Calu3 (cell line): ENCODE data around the gene VRK3. TPM values are rescaled to one million over a fixed set of nuclear protein-coding genes. Genes with fewer than 3 reads are reported as not detected.
A peak's percentile ranks its signal among the peaks of the same experiment; 100 is the strongest.

ENCODE experiments used
- BruUV-seq: library from RNA; stranded (reverse); fragments of 400-500 nt; replicated peaks from 2 replicates; lab custom pipeline; 2021; lab: Mats Ljungman, UMichigan
- CTCF ChIA-PET: fragments of 300-600 bp; sonication (Branson Sonifier 250); formaldehyde crosslinking; loops from one replicate; lab custom pipeline; 2022; ENCODE audit warnings: antibody characterized with exemption; lab: Charles Lee
- DNase-seq: peaks from one replicate; pipeline ENCODE4 v3.0.0; 2022
- H3K27ac Mint-ChIP-seq: one replicate; pipeline ENCODE4 v1.8.0; 2022; ENCODE audit warnings: mixed read lengths; ENCODE audit not compliant: unreplicated experiment
- H3K27me3 Mint-ChIP-seq: one replicate; pipeline ENCODE4 v1.8.0; 2022; ENCODE audit warnings: mixed read lengths; ENCODE audit not compliant: unreplicated experiment
- H3K36me3 Mint-ChIP-seq: one replicate; pipeline ENCODE4 v1.8.0; 2022; ENCODE audit warnings: mild to moderate bottlenecking, moderate library complexity, mixed read lengths; ENCODE audit not compliant: insufficient read depth, unreplicated experiment
- H3K4me1 Mint-ChIP-seq: one replicate; pipeline ENCODE4 v1.8.0; 2022; ENCODE audit warnings: mild to moderate bottlenecking, low read depth, mixed read lengths; ENCODE audit not compliant: unreplicated experiment
- H3K4me3 Mint-ChIP-seq: one replicate; pipeline ENCODE4 v1.8.0; 2022; ENCODE audit warnings: mild to moderate bottlenecking, low read depth, moderate library complexity, mixed read lengths; ENCODE audit not compliant: unreplicated experiment
- H3K9me3 Mint-ChIP-seq: one replicate; pipeline ENCODE4 v1.8.0; 2022; ENCODE audit warnings: low read depth, mixed read lengths; ENCODE audit not compliant: unreplicated experiment
- CTCF ChIP-seq: fragments of 200-600 bp; IDR thresholded peaks from one replicate; pipeline ENCODE4 v1.8.0; 2022; ENCODE audit warnings: antibody characterized with exemption; ENCODE audit not compliant: unreplicated experiment
- intact Hi-C: fragments of 100-400 bp; cut with micrococcal nuclease; formaldehyde crosslinking; loops from one replicate; pipeline ENCODE4 v1.10.0; 2022; ENCODE audit not compliant: unreplicated experiment
- total RNA-seq: library from RNA; stranded (reverse); gene quantifications from 2 replicates; pipeline ENCODE4 v1.2.3, GENCODE V29; 2022

Gene VRK3
- total RNA-seq, 1 experiment from 2014 or later = 74.5 TPM

- Mint-ChIP-seq H3K27me3 (peaks cover 4% of the 10 kb centered on the region), H3K4me1 (peaks cover 36% of the 10 kb centered on the region), H3K9me3 (peaks cover 2% of the 10 kb centered on the region), H3K27ac (peak overlapping the region; percentile 87), H3K4me3 (peak overlapping the region; percentile 83), H3K36me3 (peaks cover 60% of the 10 kb centered on the region)
- no peak for TF ChIP-seq CTCF
- no TSS peak for BruUV-seq
- CTCF ChIA-PET = interaction anchor here (1.0 to 3.0 kb wide), 2 partner anchors 61 to 73 kb away, joined by 3 to 10 read pairs; no protein-coding TSS in a partner anchor
- intact Hi-C loops = no loop called here
- no peak for DNase-seq
These were observed 94.6 kb downstream of the VRK3 start for GRCh38 chr19:49930483-49931011.

GRCh38 chr19:49929611-49930482, 95.3 kb downstream of the VRK3 start:
- CTCF ChIA-PET = interaction anchor here (0.5 to 3.0 kb wide), 10 partner anchors 10 to 255 kb away, joined by 3 to 10 read pairs (median 3); no protein-coding TSS in a partner anchor
- H3K4me3 Mint-ChIP-seq = peak overlapping the region; percentile 83
- H3K36me3 Mint-ChIP-seq = peaks cover 67% of the 10 kb centered on the region
- peak overlapping the region; percentile 87 for H3K27ac Mint-ChIP-seq
- no TSS peak for BruUV-seq
- H3K9me3 Mint-ChIP-seq = peaks cover 2% of the 10 kb centered on the region
- H3K27me3 Mint-ChIP-seq = no peaks in the 10 kb centered on the region
- DNase-seq = peak; percentile 94
- H3K4me1 Mint-ChIP-seq = peaks cover 36% of the 10 kb centered on the region
- intact Hi-C loops = no loop called here
- TF ChIP-seq CTCF = no peak

- peak within 1 kb of the TSS; percentile 87 for H3K27ac Mint-ChIP-seq
- peaks cover 36% of the 10 kb centered on the region for H3K4me1 Mint-ChIP-seq
- TF ChIP-seq CTCF = no peak
- H3K27me3 Mint-ChIP-seq = no peaks in the 10 kb centered on the region
- DNase-seq = peak; percentile 96
- peak within 1 kb of the TSS; percentile 83 for H3K4me3 Mint-ChIP-seq
- intact Hi-C loops = no loop called here
- CTCF ChIA-PET = interaction anchor here (0.6 to 3.0 kb wide), 9 partner anchors 11 to 254 kb away, joined by 3 to 10 read pairs (median 3); no protein-coding TSS in a partner anchor
- H3K9me3 Mint-ChIP-seq = peaks cover 2% of the 10 kb centered on the region
- TSS peak; percentile 82 for BruUV-seq
- H3K36me3 Mint-ChIP-seq = peaks cover 73% of the 10 kb centered on the region
These were observed 96.0 kb downstream of the VRK3 start, which contains the start of the genes ATF5 and NUP62 for GRCh38 chr19:49929121-49929610. Gene ATF5, plus strand, starts transcription at chr19:49929205. Its CDS starts 1,646 bp downstream, at chr19:49930851. Gene NUP62, minus strand, starts transcription at chr19:49929504. Its CDS starts 19,697 bp downstream, at chr19:49909807.

- no peak for DNase-seq
- H3K4me3 Mint-ChIP-seq = peak overlapping the region; percentile 83
- H3K27ac Mint-ChIP-seq = peak overlapping the region; percentile 0
- CTCF ChIA-PET = interaction anchor here (1.1 to 3.0 kb wide), 3 partner anchors 32 to 196 kb away, joined by 3 to 10 read pairs (median 8); partner anchors contain the start of gene IL4I1
- no TSS peak for BruUV-seq
- intact Hi-C loops = no loop called here
- no peaks in the 10 kb centered on the region for H3K9me3 Mint-ChIP-seq
- no peaks in the 10 kb centered on the region for H3K27me3 Mint-ChIP-seq
- H3K36me3 Mint-ChIP-seq = peaks cover 86% of the 10 kb centered on the region
- TF ChIP-seq CTCF = no peak
- peaks cover 28% of the 10 kb centered on the region for H3K4me1 Mint-ChIP-seq
These were observed 97.5 kb downstream of the VRK3 start for GRCh38 chr19:49927526-49928264.
